Endometrial microvascular endothelial cells (primary cell): ENCODE measurements around the gene AMER1. TPM values are rescaled to one million over a fixed set of nuclear protein-coding genes. Genes with fewer than 3 reads are reported as not detected.
"Not testable (repeated sequence)": the region's sequence is repeated elsewhere in the genome, so short reads cannot be mapped to it uniquely, and the experiment has no call there.

Source experiments
- in situ Hi-C: cut with HindIII; loops from 2 replicates; pipeline ENCODE4 v1.10.0; 2017; ENCODE audit warnings: low sequenced_read_pairs, low pct_unique_long_range_greater_than_20kb; ENCODE audit errors: inconsistent ontology term
- total RNA-seq: library from RNA; depleted of rRNA; stranded (reverse); fragments of >200 nt; gene quantifications from one replicate; pipeline ENCODE4 v1.2.3, GENCODE V29; 2015; ENCODE audit errors: inconsistent ontology term

The AMER1 gene
- total RNA-seq = 0.56 TPM

DNA sequence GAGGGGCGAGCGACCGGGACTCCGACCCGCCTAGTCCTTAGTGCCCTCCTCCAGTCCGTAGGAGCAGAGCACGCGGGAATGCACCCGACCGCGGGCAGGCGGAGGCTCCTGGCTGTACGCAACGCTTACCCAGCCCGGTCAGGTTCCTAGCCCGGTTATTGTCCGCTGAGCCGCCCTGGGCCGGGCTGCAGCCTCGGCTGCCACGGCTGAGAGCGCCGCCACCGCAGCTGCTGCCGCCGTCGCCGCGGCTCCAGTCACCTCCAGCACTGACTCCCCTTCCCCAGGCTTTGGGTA, at the start of gene AMER1:
Gene AMER1 (minus strand): TSS at position 268 of the 294 bp plus-strand sequence. CDS start 12,422 bp downstream, outside the sequence.
- in situ Hi-C loops = no loop called here

DNA sequence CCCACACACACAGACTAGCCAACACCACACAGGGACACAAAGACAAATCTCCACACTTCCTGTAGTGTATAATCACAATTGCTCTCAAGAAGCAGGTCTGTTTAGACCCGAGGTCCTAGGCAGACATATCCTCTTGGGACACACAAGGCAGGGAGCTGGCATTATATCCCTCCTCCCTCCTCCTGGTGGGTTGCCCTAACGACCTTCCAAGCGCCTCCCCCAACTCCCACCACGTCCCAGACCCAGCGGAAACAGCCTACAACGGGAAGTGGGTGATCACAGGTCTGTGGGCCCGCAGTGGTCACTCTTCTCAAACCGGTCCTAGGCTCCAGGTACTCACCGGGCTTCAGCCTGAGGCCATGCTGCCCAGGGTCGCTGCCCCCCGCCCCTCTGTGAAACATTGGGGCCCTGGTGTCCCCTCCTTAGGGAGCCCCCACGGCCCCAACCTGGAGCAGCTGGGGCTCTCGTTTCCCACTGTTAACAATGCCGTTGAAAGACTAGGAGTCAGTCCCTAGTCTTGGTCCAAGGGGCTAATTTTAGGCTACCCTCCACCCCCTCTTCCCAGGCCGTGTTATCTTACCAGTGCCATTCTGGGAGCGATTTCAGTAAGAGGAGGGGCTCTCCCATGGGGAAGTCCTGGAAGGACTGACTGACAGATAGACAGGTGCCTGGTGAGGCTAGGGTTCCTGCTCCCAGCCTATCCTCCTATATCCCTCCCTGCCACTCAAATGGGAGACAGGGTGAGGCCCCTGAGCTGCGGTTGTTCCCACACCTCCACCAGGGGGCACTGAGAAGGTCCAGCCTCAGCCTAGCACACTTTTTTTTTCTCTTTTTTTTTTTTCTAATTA, 24.8 kb upstream of the AMER1 start, which contains the start of gene ASB12:
Gene ASB12 (minus strand): TSS at position 485 of the 848 bp plus-strand sequence. CDS start 4,957 bp downstream, outside the sequence.
- in situ Hi-C loops = no loop called here

DNA sequence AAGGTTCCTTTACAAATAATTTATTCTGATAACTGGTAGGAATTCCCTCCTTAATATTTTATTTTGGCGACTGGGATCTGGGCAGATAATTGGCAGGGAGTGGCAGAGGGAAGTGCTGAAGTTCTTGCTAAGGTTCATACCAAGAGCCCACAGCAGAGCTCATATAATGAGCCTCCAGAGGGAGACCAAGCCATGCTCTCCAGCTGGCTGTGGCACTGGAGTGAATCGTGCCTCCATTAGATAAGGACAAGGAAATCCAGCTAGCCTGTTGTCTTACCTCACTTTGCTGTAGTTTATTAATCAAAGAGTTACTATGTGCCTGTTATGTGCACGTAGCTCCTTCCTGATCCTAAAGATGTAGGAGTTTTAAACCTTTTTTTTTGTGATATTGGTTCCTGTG, 23.6 kb upstream of the AMER1 start:
- in situ Hi-C loops = no loop called here

DNA sequence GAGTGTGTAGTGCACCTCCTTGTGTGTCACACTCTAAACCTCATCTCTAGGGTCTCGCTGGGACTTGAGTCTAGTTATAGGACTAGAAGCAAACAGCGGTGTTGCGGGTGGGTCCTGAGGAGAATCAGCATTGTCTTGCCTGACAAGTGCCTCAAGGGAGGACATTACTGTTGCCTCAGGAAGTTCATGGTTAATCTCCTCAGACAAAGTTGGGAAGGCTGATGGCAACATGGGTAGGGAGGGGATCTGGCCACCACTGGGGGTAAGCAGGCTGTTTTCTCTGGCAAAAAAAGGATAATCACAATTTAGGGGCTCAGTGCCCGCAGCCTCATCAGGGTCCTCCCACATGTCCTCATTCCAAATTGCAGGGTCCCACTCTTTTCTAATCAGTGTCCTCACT, 12.5 kb upstream of the AMER1 start:
- in situ Hi-C loops = no loop called here

DNA sequence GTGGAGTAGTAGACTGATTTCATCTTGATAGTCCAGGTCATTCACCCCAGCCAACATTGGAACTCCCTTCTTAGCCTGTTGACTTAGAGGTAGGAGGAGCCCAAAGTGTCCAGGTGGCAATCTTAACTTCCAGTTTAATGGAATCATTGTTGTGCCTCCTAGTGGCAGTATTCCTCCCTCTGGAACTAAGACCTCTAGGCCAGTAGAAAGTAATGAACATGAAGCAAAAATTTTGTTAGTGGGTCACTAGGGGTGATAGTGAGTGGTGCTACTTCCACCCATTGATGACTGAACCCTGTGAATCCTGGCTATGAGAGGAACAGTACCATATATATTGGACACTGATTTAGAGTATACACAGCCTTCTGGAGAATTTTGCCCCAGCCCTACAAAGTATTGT, 8.5 kb upstream of the AMER1 start:
- in situ Hi-C loops = not testable (repeated sequence)

DNA sequence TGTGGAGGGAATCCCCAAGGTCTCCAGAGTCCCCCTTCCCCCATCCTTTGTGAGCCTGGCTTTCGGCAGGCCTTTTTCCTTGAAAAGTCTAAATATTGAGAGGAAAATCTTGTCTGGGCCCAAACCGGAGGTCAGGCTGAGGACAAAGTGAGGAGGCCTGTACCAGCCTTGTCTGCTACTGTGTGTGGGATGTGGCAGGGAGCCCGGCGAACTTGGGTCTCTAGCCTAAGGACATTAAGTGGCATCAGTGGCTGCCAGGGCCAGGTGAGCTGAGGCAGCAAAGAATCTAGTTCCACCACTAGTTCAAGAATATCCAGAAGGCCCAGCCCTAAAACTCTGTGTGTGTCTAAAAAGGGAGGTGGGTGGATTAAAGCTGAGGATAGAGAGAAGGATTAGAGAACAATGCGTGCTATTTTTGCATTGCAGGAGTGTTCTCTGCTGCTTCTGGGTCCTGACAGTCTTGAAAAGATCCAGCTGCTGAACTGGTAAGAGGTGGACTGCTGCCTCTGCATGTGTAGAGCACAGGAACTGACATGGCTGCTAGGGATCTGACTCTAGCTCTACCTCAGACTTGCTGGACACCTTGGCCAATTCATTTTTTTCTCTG, 1.2 kb upstream of the AMER1 start:
- in situ Hi-C loops = no loop called here

DNA sequence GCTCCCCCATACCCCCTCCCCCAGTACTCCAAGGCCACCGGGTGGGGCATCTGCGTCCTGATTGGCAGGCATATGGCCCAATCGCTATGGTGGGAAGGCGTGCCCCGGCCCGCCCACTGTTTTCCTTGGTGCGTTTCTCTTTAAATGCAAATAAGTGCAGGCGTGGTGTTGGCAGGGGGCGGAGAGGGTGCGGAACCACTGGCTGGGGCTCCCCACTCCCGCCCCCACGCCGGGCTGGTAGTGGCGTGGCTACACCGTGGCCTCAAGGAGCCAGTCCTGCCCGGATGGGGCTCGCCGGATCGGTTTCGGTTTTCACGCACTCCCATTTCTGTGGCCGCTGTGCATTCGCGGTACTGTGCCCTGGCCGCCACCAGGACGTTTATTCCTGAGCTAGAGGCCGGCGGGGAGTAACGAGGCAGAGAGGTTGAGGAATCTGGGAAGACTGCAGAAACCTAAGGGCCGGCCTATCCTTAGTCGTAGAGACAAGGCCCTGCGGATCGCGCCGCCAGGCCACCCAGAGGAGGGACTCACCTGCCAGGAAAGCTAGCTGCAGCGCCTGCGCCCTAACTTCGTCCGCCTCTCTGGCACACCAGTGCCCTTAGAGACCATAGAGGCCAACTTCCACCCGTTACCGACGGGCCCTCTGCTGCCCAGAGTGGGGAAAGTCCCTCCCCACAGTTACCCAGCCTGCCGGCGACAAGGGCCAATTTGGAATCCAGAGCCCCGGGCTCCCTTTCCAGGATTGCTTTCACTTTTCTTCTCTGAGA, 410 bp upstream of the AMER1 start:
- in situ Hi-C loops = no loop called here

DNA sequence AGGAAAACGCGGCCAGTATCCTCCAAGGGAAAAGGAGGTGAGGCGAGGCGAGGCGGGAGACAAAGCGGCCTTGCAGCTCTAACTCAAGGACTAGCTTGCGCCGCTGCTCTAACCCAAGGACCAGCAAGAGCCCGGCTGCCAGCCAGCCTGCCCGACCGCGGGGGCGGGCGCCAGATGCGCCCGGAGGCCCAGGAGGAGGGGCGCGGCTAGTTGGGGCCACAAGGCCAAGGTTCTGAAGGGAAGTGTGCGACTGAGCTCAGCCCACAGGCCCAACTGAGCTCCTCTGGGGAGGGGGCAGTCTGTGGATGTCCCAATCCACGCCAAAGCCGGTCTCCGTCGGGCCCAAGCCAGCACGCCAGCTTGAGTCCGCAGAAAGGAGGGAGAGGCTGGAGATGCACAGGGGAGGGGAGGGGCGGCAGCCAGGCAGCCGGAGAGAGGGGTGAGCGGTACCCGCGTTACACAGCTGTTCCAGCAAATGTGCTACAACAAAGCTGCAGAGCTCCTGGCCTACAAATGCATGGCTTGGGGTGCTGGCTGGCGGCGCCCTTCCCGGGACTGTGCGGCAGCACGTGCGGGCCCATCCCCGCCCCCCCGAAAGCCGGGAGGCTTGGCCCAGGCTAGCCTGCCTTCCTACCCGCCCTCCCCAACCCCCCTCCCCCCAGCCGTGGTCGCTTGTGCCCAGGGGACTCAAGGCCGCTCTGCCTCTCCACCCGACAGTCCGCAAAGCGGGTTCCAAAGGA, 637 bp downstream of the AMER1 start:
- in situ Hi-C loops = no loop called here

DNA sequence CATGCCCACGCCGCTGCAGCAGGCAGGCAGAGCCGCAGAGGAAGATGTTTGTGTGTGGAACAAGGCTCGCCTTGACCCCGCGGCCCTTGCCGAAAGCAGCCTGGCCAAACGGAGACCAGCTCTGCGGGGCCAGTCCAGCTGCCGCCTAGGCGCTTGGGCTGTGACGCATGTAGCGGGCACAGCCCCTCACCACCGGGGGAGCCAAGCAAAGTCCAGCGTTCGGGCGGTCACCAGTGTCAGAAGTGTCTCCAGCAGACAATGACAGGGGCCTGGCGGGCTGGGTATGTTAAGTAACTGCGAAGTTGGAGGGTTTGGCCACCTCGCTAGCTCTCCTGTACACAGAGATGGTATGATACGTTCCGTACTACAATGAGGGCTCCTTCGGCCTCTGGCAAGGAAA, 1.3 kb downstream of the AMER1 start:
- in situ Hi-C loops = no loop called here

DNA sequence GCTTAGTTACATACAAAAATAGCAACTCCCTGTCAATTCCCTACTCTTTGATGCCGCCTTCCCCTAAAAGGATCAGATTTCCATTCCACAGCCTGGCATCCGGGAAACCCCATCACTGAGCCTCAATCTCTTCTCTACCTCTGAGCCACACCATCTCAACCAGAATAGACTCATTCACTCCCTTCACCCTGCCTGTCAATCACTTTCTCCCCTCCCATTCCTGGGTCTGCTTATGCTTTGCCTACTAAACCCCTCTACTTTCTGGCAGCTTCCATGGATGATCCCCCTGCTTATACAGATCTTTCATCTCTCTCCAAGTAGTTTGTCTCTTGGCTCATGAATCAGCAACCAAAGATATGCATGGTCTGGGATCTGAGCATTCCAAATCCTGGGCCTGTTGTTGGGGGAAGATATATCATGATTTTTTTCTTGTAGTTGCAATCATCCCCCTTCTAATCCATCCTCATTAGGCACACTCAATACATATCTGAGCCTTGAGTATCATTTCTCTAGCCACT, 2.6 kb downstream of the AMER1 start:
- in situ Hi-C loops = no loop called here

DNA sequence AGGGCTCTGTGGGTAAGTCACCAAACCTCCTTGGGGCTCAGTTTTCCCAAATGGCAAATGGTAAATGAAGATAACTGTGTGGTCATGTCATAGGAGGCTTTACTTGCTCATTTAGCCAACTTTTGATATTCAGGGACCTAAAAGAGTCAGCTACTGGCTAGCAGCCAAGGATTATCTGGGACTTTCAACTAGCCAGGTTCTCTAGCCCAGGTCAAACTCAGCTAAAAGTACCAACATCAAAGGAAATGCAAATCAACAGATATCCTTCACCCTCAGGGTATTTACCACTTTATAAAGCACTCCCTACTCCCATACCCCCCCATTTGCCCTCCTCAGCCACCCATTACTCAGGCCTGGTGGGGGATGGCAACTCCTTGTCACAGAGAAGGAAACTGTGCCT, 7.5 kb downstream of the AMER1 start:
- in situ Hi-C loops = no loop called here

DNA sequence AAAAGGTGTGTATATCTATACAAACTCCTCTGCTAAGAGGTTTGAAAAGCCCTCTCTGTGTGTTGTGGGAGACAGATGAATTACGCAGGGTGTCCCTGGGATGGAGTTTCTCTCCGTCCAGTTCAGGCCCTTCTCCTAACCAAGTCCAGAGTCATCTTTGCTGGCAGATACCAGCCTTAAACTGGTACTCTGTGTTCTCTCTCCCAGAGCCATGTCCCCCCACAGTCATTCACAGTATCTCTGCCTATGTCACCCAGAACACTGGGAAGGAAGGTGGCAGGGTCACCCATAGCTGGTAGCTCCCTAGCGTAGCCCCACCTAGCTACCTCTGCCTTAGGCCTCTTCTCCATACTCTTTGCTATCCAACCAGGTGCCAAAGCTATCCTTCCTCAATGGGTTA, 8.9 kb downstream of the AMER1 start:
- in situ Hi-C loops = no loop called here

DNA sequence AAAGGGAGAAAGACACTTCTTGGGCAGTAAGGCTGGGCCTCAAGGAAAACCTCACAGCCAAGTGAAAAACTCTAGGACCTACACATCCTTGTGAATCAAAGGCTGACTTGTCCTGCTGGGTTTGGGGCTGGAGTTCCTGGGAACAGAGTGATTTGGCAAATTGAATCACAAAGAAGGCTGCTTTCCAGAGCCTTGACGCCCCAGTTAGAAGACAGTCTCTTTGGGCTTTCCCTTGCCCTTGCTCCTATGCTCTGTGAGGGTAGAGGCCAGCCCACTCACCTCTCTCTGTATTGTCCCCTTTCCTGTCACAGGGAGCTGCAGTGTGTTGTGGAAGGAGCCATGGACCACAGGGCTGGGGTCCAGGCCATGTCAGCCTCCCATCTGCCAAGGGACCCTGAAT, 9.6 kb downstream of the AMER1 start:
- in situ Hi-C loops = no loop called here

DNA sequence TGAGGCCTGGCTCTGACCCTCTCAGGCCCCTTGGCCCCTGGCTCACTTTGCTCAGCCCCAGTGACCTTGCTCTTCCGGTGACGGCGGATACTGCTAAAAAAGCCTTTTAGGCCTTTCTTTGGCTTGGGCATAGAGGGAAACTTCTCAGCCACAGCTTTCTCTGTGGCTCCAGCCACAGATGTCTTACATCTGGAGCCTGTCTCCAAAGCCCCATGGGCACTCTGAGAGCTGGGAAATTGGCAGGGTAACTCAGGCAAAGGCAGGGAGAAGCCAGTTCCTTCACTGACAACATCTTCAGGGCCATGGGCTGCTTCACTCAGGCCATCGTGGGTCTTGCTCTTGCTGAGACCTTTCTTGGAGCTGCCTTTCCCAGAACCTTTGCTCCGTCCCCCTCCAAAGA, 12.8 kb downstream of the AMER1 start:
- in situ Hi-C loops = no loop called here

DNA sequence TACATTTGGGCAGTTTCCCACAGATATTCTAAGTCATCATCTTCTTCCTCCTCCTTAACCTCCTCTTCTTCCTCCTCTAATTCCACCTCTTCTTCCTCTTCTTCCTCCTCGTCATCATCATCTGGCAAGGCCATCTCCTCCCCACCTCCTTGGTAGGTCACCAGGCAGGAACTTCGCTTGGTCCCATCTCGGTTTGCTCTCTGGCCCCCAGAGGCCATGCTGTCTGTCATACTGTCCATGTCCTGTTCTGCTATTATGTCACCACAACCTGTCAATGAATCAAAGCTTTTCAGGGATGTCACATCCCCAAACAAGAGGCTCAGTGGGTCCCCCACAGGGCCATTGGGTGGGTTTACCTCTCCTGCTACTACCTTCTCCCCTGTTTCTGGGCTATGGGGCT, 13.5 kb downstream of the AMER1 start:
- in situ Hi-C loops = no loop called here

DNA sequence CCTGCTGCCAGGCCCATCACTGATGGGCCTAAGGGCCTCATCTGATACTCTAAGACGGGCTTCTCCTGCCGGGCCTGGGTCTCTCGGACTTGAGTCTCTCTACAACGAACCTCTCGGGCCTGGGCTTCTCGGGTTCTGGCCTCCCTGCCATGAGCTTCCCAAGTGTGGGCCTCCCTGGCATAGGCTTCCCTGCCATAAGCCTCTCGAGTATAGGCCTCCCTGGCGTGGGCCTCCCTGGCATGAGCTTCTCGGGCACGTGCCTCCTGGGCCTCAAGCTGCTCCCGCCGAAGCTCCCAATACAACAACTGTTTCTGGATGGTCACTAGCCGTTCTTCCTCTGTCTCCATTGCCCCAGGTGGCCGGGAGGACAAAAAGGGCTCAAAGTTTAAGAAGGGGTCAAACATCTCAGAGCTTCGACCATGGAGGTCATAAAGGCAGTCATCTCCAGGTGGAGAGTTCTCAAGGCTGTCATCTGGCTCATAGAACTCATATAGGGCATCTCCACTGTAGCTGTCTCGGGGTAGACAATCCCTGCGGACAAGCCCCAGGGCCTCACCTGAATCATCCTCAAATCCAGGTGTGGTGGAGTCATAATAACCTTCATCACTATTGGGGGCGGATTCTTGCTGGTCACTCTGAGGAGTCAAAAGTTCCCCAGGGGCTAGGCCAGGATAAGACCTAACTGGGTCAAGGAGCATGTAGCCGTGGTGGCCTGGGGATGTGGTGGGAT, 14.1 kb downstream of the AMER1 start:
- in situ Hi-C loops = no loop called here

DNA sequence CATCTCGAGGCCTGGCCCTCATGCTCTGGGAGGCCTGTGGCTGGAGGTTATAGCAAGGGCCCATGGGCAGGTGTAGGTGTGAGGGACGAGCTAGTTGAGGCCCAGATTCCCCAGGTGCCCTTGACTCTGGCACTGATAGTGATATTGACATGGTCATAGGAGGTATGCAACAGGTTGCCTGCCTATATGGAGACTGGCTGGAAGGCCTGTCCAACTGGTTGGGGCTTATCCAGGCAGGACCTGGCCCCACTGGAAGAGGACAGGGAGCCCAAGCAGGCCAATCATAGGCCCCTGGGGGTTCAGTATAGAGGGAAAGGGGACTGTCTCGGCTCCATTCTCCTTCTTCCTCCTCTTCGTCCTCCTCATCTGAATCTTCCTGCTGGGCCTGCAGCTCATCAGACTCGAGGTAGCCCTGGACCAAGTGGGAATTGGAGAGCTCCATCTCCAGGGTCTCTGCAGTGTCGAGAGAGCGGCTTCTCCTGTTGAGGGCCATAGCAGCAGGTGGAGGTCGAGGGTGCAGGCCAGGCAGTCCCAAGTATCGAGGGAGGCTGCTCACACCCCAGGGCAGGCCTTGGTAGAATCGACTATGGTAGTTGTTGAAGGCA, 15.3 kb downstream of the AMER1 start:
- in situ Hi-C loops = no loop called here

DNA sequence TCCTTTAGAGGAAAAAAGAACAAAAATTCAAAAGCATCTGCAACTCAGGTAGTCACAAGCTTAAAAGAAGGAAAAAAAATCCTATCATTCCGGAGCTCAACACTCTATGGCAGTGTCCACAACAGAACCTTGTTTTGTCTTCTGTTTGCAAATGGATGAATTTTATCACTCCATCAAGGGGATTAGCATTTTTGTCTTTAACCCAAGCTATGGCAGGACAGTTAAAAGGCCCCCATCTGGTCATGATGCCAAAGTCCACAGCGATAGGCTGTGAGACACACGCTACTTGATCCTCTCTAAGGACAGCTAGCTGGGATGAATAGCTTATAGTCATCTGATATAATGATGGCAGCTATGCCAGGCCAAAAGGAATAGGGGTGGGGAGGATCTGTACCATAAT, 16.6 kb downstream of the AMER1 start:
- in situ Hi-C loops = no loop called here
